Duodenal mucosa (tissue), 2 donors: Measurements from ENCODE around the gene PF4V1.
A peak's percentile ranks its signal among the peaks of the same experiment; 100 is the strongest.

Experiments
- H3K27ac ChIP-seq: one replicate; pipeline ENCODE4 v1.7.0; 2013; ENCODE audit warnings: low read depth, low read length
- H3K27me3 ChIP-seq, 2 donors: one replicate each; pipeline ENCODE4 v1.7.0; 2013; ENCODE audit warnings: low read length in 2 of 2, control low read depth in 1 of 2; ENCODE audit not compliant: insufficient read depth in 2 of 2, control insufficient read depth in 1 of 2
- H3K36me3 ChIP-seq, 2 donors: one replicate each; pipeline ENCODE4 v1.7.0; 2013; ENCODE audit warnings: low read length in 2 of 2, control low read depth in 1 of 2; ENCODE audit not compliant: insufficient read depth in 2 of 2, control insufficient read depth in 1 of 2
- H3K4me1 ChIP-seq, 2 donors: one replicate each; pipeline ENCODE4 v1.7.0; 2013; ENCODE audit warnings: low read length in 2 of 2, control low read depth in 1 of 2; ENCODE audit not compliant: insufficient read depth in 2 of 2, control insufficient read depth in 1 of 2
- H3K4me3 ChIP-seq, 2 donors: one replicate each; pipeline ENCODE4 v1.7.0; 2013; ENCODE audit warnings: low read length in 2 of 2, low read depth in 1 of 2
- H3K9ac ChIP-seq, 2 donors: one replicate each; pipeline ENCODE4 v1.7.0; 2013; ENCODE audit warnings: low read length in 2 of 2, low read depth in 1 of 2
- H3K9me3 ChIP-seq, 2 donors: one replicate each; pipeline ENCODE4 v1.7.0; 2013; ENCODE audit warnings: low read length in 2 of 2, control low read depth in 1 of 2; ENCODE audit not compliant: control insufficient read depth in 1 of 2

PF4V1 gene

DNA sequence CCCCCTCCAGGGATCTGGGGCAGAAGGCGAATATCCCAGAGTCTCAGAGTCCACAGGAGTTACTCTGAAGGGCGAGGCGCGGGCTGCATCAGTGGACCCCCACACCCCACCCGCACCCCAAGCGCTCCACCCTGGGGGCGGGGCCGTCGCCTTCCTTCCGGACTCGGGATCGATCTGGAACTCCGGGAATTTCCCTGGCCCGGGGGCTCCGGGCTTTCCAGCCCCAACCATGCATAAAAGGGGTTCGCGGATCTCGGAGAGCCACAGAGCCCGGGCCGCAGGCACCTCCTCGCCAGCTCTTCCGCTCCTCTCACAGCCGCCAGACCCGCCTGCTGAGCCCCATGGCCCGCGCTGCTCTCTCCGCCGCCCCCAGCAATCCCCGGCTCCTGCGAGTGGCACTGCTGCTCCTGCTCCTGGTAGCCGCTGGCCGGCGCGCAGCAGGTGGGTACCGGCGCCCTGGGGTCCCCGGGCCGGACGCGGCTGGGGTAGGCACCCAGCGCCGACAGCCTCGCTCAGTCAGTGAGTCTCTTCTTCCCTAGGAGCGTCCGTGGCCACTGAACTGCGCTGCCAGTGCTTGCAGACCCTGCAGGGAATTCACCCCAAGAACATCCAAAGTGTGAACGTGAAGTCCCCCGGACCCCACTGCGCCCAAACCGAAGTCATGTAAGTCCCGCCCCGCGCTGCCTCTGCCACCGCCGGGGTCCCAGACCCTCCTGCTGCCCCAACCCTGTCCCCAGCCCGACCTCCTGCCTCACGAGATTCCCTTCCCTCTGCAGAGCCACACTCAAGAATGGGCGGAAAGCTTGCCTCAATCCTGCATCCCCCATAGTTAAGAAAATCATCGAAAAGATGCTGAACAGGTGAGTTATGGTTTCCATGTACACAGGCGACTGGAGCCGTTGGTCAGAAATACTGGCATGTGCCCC is 16.3 kb downstream of the PF4V1 start, which contains the start of gene CXCL1:
TSS of gene CXCL1 (plus strand) at position 264 of the 926 bp plus-strand sequence. CDS start at position 342, 78 bp downstream.
- Histone ChIP-seq H3K27ac (no peak within 1 kb of the TSS), H3K4me1 (peaks cover 3 to 8% of the 10 kb centered on the region in 2 donors), H3K9me3 (no peaks in the 10 kb centered on the region), H3K36me3 (no peaks in the 10 kb centered on the region), H3K9ac (peak within 1 kb of the TSS; percentile 46 to 56), H3K4me3 (peak within 1 kb of the TSS; percentile 70 to 74), H3K27me3 (no peaks in the 10 kb centered on the region)

DNA sequence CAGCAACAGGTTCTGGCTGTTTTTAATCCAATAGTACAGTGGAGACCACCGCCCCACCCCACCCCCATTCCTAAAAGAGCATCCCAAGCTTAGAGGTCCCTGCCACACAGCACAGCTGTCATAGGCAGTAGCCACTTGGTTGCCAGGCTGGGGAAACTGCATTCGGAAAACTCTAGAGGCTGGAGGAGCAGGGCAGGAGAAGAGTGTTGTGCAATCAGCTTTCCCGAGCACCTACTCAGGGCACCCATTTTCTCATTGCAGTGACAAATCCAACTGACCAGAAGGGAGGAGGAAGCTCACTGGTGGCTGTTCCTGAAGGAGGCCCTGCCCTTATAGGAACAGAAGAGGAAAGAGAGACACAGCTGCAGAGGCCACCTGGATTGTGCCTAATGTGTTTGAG is 17.2 kb downstream of the PF4V1 start:
- H3K9ac ChIP-seq = peak overlapping the region in 1 of 2 donors; percentile 46
- H3K4me3 ChIP-seq = peak overlapping the region; percentile 70 to 74
- H3K4me1 ChIP-seq = peaks cover 3 to 8% of the 10 kb centered on the region in 2 donors
- no peak overlapping the region for H3K27ac ChIP-seq
- no peaks in the 10 kb centered on the region for H3K27me3 ChIP-seq
- H3K9me3 ChIP-seq = no peaks in the 10 kb centered on the region
- no peaks in the 10 kb centered on the region for H3K36me3 ChIP-seq

DNA sequence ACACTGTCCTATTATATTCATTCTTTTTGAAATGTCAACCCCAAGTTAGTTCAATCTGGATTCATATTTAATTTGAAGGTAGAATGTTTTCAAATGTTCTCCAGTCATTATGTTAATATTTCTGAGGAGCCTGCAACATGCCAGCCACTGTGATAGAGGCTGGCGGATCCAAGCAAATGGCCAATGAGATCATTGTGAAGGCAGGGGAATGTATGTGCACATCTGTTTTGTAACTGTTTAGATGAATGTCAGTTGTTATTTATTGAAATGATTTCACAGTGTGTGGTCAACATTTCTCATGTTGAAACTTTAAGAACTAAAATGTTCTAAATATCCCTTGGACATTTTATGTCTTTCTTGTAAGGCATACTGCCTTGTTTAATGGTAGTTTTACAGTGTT is 17.7 kb downstream of the PF4V1 start:
- peak overlapping the region in 1 of 2 donors; percentile 70 for H3K4me3 ChIP-seq
- H3K36me3 ChIP-seq = no peaks in the 10 kb centered on the region
- no peak overlapping the region for H3K9ac ChIP-seq
- peaks cover 3 to 6% of the 10 kb centered on the region in 2 donors for H3K4me1 ChIP-seq
- no peak overlapping the region for H3K27ac ChIP-seq
- no peaks in the 10 kb centered on the region for H3K27me3 ChIP-seq
- H3K9me3 ChIP-seq = no peaks in the 10 kb centered on the region

DNA sequence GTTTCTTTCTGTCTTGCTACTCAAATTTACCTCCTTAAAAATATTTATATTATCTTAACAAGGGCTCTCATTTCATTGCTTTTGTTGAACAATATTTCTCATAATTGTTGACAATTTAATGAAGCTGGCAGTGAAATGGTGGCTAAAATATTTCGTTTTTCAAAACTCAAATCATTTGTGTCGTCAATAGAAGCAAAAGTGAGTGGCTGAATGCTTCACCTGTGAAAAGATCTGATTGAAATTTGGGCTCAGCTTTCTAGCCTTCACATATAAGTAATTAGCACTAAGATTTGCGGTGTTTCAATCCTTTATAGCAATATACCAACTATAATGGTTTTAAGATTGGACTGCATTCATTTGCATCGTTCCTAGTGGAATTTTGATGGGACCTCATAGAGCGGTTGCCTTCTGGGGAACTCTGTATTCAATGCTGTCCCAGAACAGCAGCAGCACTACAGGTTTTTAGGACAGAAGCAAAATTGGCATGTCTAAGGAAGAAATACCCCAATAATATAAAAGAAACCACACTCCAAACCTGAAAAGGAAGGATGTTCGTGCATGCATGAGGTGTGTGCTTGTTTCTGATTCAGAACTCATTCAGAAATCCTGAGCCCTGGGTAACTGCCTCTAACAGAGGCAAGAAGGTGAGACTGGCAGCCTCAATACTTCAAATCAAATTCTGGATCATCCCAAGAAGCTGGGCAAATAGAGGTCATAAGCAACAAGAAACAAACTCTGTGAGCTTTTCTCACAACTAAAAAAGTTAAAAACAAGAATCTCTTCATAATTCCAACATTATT is 18.6 kb downstream of the PF4V1 start:
- Histone ChIP-seq H3K9me3 (no peaks in the 10 kb centered on the region), H3K4me3 (no peak overlapping the region), H3K36me3 (no peaks in the 10 kb centered on the region), H3K9ac (no peak overlapping the region), H3K4me1 (peaks cover 0 to 3% of the 10 kb centered on the region in 2 donors), H3K27ac (no peak overlapping the region), H3K27me3 (no peaks in the 10 kb centered on the region)

DNA sequence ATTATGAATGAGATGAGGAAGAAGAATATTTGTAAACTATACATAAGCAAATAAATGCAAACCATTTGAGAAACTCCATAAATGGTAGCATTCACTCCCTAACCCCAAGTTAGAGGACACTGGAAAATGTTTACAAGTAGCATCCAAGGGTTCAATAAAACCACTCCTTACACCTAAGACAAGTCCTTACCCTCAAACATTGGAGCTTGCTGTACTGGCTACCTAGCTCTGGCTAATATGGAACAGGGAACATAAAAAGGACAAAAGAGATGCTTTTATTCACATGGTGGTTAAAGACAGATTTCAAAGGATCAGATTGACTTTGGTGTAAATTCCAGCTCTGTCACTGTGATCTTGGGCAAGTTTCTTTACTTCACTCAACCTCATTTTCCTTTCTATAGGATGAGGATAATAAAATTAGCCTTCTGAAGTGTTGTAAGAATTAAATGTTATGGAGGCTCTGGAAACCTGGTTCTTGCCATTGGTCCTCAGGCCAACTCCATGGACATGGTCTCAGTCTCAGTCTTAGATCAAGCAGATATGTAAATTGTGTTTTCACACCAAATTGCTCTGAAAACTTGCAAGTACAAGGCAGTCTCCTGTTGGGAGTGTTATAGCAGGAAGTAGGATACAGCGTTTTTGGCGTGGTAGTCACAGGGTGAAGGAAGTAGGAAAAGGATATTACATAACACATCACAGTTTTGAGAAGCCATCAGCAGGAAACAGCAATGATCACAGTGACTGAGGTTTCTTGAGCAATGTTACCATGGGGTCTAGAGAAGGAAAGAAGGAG is 19.4 kb downstream of the PF4V1 start:
- H3K4me1 ChIP-seq = peaks cover 0 to 3% of the 10 kb centered on the region in 2 donors

DNA sequence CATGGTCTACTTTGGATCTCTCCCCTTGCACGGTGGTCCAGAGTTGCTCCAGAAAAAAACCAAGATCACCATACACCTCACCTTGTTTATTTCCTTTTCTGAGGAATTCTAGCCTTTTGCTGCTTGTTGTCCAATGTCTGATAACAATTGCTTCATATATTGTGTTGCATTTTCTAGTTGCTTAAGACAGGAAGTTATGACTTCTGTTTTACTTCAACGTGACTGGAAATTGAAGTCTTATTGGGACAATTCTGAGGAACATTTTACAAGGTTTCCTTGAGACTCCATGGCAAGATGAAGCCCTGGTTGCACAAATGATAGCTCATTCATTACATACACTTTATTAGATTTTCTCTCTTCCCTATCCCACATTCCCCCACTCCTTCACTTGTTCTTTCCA is 21.3 kb downstream of the PF4V1 start:
- Histone ChIP-seq H3K4me1 (no peaks in the 10 kb centered on the region), H3K27ac (no peak overlapping the region), H3K9ac (no peak overlapping the region), H3K27me3 (no peaks in the 10 kb centered on the region), H3K4me3 (no peak overlapping the region), H3K36me3 (no peaks in the 10 kb centered on the region), H3K9me3 (no peaks in the 10 kb centered on the region)

More for the DNA sequence above, 19.4 kb downstream of the PF4V1 start:
- no peak overlapping the region for H3K27ac ChIP-seq
- H3K9me3 ChIP-seq = no peaks in the 10 kb centered on the region
- no peaks in the 10 kb centered on the region for H3K36me3 ChIP-seq
- no peak overlapping the region for H3K4me3 ChIP-seq
- no peaks in the 10 kb centered on the region for H3K27me3 ChIP-seq
- H3K9ac ChIP-seq = no peak overlapping the region

DNA sequence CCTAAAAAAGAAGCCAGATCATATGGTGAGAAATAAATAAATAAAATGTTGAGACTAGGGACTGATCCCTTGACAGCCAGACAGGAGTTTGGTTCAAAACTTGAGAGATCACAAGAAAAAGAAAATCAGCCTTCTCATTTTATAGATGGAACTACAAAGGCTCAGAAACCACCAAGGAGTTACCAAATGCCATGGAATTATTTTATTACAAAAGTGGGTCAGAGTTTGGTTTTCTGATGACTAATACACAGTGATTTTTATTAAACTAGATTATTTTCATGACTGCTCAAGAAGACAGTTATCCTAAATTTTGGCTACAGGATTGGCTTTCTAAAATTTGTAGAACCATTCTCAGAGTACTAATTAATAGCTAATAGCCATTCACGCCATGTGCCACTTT is 22.3 kb downstream of the PF4V1 start:
- H3K9me3 ChIP-seq = no peaks in the 10 kb centered on the region
- no peaks in the 10 kb centered on the region for H3K27me3 ChIP-seq
- H3K36me3 ChIP-seq = no peaks in the 10 kb centered on the region
- no peak overlapping the region for H3K9ac ChIP-seq
- no peak overlapping the region for H3K4me3 ChIP-seq
- H3K27ac ChIP-seq = no peak overlapping the region
- no peaks in the 10 kb centered on the region for H3K4me1 ChIP-seq

DNA sequence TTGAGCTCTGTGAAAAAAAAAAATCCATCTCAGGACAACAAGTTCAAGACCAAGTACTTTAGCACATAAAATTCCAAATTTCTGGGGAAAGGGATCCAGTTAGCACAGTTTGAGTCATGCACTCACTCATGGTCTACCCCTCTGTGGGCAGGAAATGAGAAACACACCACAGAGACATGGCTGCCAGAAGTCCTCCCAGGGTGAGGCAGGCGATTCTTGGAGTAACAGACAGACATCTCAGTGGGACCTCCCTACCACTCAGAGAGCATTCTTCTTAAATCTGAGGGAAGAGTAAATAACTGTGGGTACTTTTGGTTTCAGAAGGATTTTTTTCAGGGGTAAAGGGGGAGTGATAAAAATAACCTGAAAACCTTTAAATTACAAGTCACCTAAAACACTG is 30.2 kb downstream of the PF4V1 start:
- H3K4me1 ChIP-seq = no peaks in the 10 kb centered on the region

DNA sequence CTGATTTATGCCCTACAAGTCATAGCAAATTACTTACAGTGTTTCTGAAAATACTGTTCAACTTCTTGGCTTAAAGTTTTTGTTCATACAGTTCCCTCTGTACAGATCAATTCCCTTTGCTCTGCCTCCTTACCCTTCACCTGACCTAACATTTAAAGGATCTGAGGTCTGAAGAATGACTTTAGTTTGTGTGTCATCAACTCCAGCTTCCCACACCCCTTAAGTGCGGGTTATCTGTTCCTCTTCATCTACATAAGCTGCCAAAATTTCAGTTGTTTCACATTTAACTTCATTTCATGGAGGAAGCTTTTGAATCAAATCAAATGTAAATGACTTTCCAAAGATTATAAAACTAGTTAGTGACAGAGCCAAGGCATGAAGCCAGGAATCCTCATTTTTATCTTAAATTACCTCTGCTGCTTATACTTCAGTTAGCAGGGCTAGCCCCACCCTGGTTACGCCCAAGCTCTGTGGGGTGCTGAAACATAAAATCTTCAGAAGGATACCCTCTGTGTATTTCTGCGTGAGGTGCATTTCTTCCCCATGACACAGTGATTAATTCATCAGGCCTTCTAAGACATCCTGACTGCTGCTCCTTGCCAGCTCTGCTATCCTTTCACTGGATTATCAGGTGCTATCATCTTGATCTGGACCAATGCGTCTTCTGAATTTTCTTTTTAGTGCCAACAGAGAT is 32.6 kb downstream of the PF4V1 start:
- H3K4me1 ChIP-seq = no peaks in the 10 kb centered on the region
- no peaks in the 10 kb centered on the region for H3K36me3 ChIP-seq
- no peak overlapping the region for H3K4me3 ChIP-seq
- no peak overlapping the region for H3K27ac ChIP-seq
- no peaks in the 10 kb centered on the region for H3K9me3 ChIP-seq
- no peak overlapping the region for H3K9ac ChIP-seq
- no peaks in the 10 kb centered on the region for H3K27me3 ChIP-seq

More for the DNA sequence above, 30.2 kb downstream of the PF4V1 start:
- H3K27ac ChIP-seq = no peak overlapping the region
- no peaks in the 10 kb centered on the region for H3K27me3 ChIP-seq
- H3K4me3 ChIP-seq = no peak overlapping the region
- H3K36me3 ChIP-seq = no peaks in the 10 kb centered on the region
- no peak overlapping the region for H3K9ac ChIP-seq
- no peaks in the 10 kb centered on the region for H3K9me3 ChIP-seq
